HG03196 (cell line): ENCODE measurements around the gene KMT5C.

Experiments
- ATAC-seq: cut with Tn5 transposase; IDR thresholded peaks from one replicate; pipeline ENCODE4 v1.9.1; 2021; ENCODE audit not compliant: unreplicated experiment

KMT5C gene

GRCh38 chr19:55346725-55347441 is 7.2 kb downstream of the KMT5C start:
- no peak for ATAC-seq

- no peak for ATAC-seq
Measured at GRCh38 chr19:55347442-55348009, 7.8 kb downstream of the KMT5C start.

GRCh38 chr19:55348317-55349034 is 8.8 kb downstream of the KMT5C start:
- no peak for ATAC-seq

GRCh38 chr19:55350620-55351315 is 11.1 kb downstream of the KMT5C start:
- ATAC-seq, result no peak

GRCh38 chr19:55352040-55352439 is 12.4 kb downstream of the KMT5C start:
- ATAC-seq, result no peak

GRCh38 chr19:55352549-55353145 is 13.0 kb downstream of the KMT5C start:
- ATAC-seq, result no peak

- no peak for ATAC-seq
Measured at GRCh38 chr19:55353356-55353802, 13.7 kb downstream of the KMT5C start.

- no peak for ATAC-seq
Measured at GRCh38 chr19:55353803-55354697, 14.4 kb downstream of the KMT5C start.

GRCh38 chr19:55354698-55355212 is 15.1 kb downstream of the KMT5C start, which contains the start of gene COX6B2:
Gene COX6B2, minus strand, starts transcription at chr19:55354719. Its CDS starts 198 bp downstream, at chr19:55354521.
- ATAC-seq, result no peak

- ATAC-seq, result no peak
Measured at GRCh38 chr19:55355213-55355821, 15.6 kb downstream of the KMT5C start.

- no peak for ATAC-seq
Measured at GRCh38 chr19:55358493-55358892, 18.8 kb downstream of the KMT5C start.

- no peak for ATAC-seq
Measured at GRCh38 chr19:55358943-55359908, 19.6 kb downstream of the KMT5C start.

- ATAC-seq, result no peak
Measured at GRCh38 chr19:55360902-55361301, 21.2 kb downstream of the KMT5C start.

- ATAC-seq, result no peak
Measured at GRCh38 chr19:55362174-55362989, 22.7 kb downstream of the KMT5C start.

GRCh38 chr19:55362990-55363716 is 23.5 kb downstream of the KMT5C start, which contains the start of gene GARIN5B:
Gene GARIN5B, minus strand, starts transcription at chr19:55363260. Its CDS starts 194 bp downstream, at chr19:55363066.
- no peak for ATAC-seq

GRCh38 chr19:55365245-55365644 is 25.6 kb downstream of the KMT5C start:
- ATAC-seq, result no peak

- ATAC-seq, result no peak
Measured at GRCh38 chr19:55365964-55366363, 26.3 kb downstream of the KMT5C start.
